Measurements from ENCODE around the gene NCKAP5L. TPM values are rescaled to one million over a fixed set of nuclear protein-coding genes. Genes with fewer than 3 reads are reported as not detected.

Gene NCKAP5L
- total and polyA plus RNA-seq, 2 donors (not counting 3 experiments of a cell fraction or from before 2014, with no cell fraction given), result 17.4 to 46.1 TPM

DNA sequence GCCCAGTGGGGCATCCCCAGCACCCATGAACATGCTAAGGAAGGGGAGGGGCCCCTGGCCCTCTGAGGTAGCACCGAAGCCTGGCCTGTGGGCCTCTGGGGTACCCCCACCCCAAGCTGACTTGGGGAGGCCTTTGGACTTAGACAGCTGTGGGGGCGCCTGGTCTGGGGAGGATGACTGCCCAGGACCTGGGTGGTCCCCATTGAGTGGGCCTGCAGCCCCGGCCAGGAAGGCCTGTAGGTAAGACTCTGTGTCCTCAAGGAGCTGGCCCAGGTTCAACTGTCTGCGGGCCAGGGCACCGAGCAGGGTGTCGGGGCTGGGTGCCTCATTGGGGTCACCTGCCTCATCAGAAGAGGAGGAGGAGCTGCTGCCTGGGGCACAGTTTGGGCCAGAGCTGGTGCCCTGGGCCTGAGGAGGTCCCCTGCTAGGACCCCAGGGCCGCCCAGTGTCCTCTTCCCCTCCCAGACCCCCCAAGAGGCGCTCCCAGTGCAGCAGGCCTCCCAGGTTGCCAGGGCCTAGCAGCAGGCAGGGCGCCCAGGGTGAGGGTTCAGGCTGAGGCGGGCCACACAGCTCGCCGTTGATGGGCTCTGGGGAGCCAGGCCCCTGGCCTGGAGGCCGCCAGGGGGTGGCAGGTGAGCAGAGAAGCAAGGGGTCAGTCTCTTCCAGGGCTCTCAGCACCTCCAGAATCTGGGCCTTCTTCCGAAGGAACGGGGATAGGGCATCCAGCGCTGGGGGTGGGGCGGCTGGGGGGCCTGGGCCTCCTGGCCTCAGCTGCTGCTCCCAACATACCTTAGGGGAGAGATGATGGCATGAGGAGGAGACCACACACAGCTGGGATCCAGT, 31.4 kb downstream of the NCKAP5L start:
- TF ChIP-seq EZH2 (IDR thresholded peaks at IDR 0.05; ENCODE audit: borderline replicate concordance, low read depth, low read length, severe bottlenecking) (no peak), POLR2AphosphoS5 (IDR thresholded peaks at IDR 0.05; ENCODE audit: insufficient read depth, low read depth, low read length) (no peak), POLR2A (IDR thresholded peaks at IDR 0.05; ENCODE audit: low read depth, low read length) (no peak), FOS (IDR thresholded peaks at IDR 0.05; ENCODE audit: borderline replicate concordance, insufficient read depth, low read length) (no peak), MYC (IDR thresholded peaks at IDR 0.05; ENCODE audit: low read depth, low read length) (no peak), JUN (IDR thresholded peaks at IDR 0.05; ENCODE audit: borderline replicate concordance, insufficient read depth, insufficient read length, low read depth) (no peak)
- TF ChIP-seq, protein P1, sequence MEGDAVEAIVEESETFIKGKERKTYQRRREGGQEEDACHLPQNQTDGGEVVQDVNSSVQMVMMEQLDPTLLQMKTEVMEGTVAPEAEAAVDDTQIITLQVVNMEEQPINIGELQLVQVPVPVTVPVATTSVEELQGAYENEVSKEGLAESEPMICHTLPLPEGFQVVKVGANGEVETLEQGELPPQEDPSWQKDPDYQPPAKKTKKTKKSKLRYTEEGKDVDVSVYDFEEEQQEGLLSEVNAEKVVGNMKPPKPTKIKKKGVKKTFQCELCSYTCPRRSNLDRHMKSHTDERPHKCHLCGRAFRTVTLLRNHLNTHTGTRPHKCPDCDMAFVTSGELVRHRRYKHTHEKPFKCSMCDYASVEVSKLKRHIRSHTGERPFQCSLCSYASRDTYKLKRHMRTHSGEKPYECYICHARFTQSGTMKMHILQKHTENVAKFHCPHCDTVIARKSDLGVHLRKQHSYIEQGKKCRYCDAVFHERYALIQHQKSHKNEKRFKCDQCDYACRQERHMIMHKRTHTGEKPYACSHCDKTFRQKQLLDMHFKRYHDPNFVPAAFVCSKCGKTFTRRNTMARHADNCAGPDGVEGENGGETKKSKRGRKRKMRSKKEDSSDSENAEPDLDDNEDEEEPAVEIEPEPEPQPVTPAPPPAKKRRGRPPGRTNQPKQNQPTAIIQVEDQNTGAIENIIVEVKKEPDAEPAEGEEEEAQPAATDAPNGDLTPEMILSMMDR (IDR thresholded peaks at IDR 0.05; ENCODE audit: extremely low read depth in 1 of 2, insufficient read depth in 1 of 2, low read depth in 1 of 2, low read length in 2 of 2), result no peak
- dilution Hi-C loops (cut with MboI; ENCODE audit: extremely low pct_ligation_motif_present, low sequenced_read_pairs), result no loop called here
- ChIA-PET CTCF (interaction anchor here (1.2 to 5.7 kb wide), 2 partner anchors 12 to 43 kb away, joined by 3 to 25 read pairs; no protein-coding TSS in a partner anchor), POLR2A (no interaction called here)
- no peak overlapping the region for H3K4me2 ChIP-seq (ENCODE audit: insufficient read depth, low read length)
- H3K9me3 ChIP-seq (replicated peaks; ENCODE audit: control insufficient read depth, insufficient read depth, low read length), result no peaks in the 10 kb centered on the region
- no peaks in the 10 kb centered on the region for H3K27me3 ChIP-seq (ENCODE audit: control insufficient read depth in 2 of 2, insufficient read depth in 2 of 2, low read length in 2 of 2)
- no peak overlapping the region for H3K27ac ChIP-seq (ENCODE audit: insufficient read depth, low read depth, low read length)
- H3K4me3 ChIP-seq (replicated peaks in 1 of 3; ENCODE audit: insufficient read depth in 1 of 3, low read depth in 1 of 3, low read length in 3 of 3), result no peak overlapping the region
- DNase-seq (ENCODE audit: low read depth, low spot score), result no peak
- BruUV-seq (replicated peaks), result no TSS peak
- peaks cover 5 to 50% of the 10 kb centered on the region in 2 experiments for H3K36me3 ChIP-seq (ENCODE audit: control insufficient read depth in 2 of 2, extremely low read depth in 1 of 2, insufficient read depth in 2 of 2, low read length in 2 of 2)
- intact Hi-C loops (cut with micrococcal nuclease), result no loop called here
- H3K9me1 ChIP-seq (replicated peaks; ENCODE audit: control insufficient read depth, extremely low read depth, insufficient read depth, low read length), result no peaks in the 10 kb centered on the region
- no peaks in the 10 kb centered on the region for H3K79me2 ChIP-seq (ENCODE audit: control insufficient read depth, insufficient read depth, low read length)
- FAIRE-seq, result no peak
- no peaks in the 10 kb centered on the region for H4K20me1 ChIP-seq (replicated peaks; ENCODE audit: control insufficient read depth, extremely low read depth, insufficient read depth, low read length)
- H3K9ac ChIP-seq (replicated peaks; ENCODE audit: extremely low read depth, insufficient read depth, low read length), result no peak overlapping the region
- no peak overlapping the region for H2AFZ ChIP-seq (ENCODE audit: low read depth, low read length)
- no peaks in the 10 kb centered on the region for H3K4me1 ChIP-seq (ENCODE audit: control insufficient read depth, extremely low read depth, insufficient read depth, low read length)
